Choroid plexus epithelial cell (primary cell): ENCODE results near the gene MED9.

ENCODE experiments used
- DNase-seq: peaks from one replicate; pipeline ENCODE4 v3.0.0-alpha.2; 2010; ENCODE audit warnings: low read depth
- H3K4me3 ChIP-seq: 2 replicates; pipeline ENCODE4 v1.5.1; 2011; ENCODE audit warnings: low read depth, mild to moderate bottlenecking, control low read depth, low read length, moderate library complexity
- CTCF ChIP-seq: conservative IDR thresholded peaks from 2 replicates; pipeline ENCODE4 v1.5.1; 2011; ENCODE audit warnings: low read depth, mild to moderate bottlenecking, control low read depth, inconsistent platforms, low read length, moderate library complexity

The MED9 gene

GRCh38 chr17:17518951-17519350, 42.2 kb downstream of the MED9 start:
- no peak for TF ChIP-seq CTCF
- H3K4me3 ChIP-seq, result no peak overlapping the region
- no peak for DNase-seq

GRCh38 chr17:17519886-17520285, 43.1 kb downstream of the MED9 start:
- no peak for DNase-seq
- no peak overlapping the region for H3K4me3 ChIP-seq
- no peak for TF ChIP-seq CTCF

DNA sequence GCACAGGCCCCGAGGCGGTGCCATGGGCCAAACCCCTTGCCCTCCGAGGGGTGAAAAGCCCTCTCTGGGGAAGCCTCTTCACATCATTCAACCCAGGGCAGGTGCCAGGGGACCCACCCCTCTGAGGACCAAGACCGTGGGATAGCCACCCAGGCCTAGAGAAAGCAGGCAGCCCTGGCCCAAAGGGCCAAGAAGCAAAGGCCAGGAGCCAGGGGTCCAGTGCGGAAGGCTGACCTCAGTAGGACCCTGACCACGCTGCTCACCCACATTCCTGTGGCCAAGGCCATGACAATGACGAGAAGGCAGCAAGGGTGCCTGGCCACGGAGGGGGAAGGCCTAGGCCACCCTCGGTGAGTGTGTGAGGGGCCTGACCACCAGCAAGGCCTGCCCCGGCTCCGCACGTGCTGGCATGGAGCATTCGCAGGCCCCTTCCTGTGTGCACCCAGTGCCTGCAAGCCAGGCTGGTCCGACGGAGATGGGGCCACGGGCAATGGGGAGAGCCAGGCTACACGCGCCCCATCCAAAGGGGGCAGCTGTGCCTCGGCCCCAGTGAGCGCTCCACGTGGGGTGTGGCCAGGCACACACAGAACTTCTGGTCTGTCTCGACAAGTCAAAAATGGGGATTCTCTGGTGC, 43.9 kb downstream of the MED9 start:
- TF ChIP-seq CTCF, result no peak
- no peak overlapping the region for H3K4me3 ChIP-seq
- no peak for DNase-seq

DNA sequence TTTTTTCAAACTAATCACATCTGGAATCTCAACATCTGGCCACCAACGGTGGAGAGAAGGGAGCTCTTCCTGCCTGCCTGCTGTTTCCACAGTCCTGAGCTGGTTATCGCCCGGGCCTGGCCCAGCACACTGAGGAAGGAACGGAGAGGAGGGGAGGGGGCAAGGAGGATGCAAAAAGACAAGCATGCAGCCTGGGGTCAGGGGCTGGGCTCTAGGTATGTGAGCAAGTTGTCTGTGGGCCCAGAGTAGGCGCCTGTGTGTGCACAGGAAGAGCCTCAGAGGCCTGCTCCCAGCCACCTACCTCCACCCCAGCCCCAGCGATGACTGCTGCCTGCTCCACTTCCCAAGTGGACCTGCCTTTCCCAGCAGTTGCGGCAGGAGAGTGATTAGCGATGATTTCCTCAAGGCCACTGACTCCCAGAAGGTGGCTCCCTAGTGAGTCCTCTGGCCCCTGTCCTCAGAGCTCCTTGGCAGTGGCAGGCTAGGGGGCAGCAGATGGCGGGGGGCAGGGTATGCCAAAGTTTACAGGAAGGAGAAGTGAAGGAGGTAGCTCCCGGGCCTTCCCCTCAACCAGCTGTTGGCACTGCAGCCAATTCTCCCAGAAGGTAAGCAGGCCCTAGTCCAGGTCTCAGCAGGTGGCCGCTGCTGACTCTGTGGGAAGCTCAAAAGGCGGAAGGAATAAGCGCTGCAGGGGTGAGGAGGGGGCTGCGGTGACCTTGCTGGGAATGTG, 46.4 kb downstream of the MED9 start:
- H3K4me3 ChIP-seq, result no peak overlapping the region
- DNase-seq, result peak; percentile 53
- peak; percentile 13 for TF ChIP-seq CTCF

DNA sequence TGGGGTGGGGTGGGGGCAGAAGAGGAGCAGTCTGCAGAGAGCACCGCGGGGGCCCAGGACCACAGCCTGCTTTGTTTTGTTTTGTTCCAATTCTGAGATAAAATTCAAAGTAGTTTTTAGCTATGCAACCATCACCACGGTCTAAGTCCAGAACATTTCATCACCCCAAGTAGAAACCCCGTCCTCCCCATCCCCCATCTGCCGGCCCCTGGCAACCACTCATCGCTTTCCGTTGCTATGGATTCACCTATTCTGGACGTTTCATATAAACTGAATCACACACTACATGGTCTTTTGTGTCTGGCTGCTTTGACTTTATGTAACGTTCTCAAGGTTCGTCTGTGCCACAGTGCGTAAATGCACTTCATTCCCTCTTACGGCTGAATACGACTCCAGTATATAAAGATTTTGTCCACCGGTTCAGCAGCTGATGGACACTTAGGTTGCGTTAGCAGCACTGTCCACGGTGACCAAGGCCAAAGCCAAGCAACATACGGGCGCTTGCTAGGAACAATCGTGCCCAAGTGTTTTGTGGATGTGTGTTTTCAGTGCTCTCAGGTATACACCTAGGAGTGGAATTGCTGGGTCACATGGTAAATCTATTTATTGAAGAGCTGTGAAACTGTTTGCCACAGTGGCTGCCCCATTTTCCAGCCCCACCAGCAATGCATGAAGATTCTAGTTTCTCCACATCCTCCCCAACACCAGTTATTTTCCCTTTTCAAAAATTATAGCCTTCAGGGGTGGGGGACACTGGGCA, 47.1 kb downstream of the MED9 start:
- TF ChIP-seq CTCF, result no peak
- H3K4me3 ChIP-seq, result no peak overlapping the region
- peak; percentile 81 for DNase-seq

DNA sequence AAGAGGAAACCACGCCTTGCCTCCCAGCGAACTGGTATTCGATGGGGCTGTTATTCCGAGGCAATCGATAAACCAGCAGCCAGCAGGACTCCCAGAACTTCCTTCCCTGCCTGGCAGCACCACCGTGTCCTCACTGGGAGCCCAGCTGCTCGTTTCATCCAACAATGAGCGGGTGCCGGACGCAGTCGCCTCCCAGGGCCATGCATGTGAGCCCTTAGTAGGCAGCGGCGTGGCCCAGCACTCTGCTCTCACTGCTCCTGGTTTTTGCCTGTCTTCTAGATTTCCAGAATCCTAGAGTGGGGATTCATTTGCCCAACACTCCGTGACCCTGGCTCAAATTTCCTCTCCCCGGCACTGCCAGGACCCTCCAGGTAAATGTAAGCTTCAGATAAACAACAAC, 48.5 kb downstream of the MED9 start:
- TF ChIP-seq CTCF, result no peak
- no peak for DNase-seq
- no peak overlapping the region for H3K4me3 ChIP-seq
